Spleen (tissue), 7 donors: ENCODE measurements around the gene MAPK10.

Experiments
- CTCF ChIP-seq, 11 experiments: fragments of 200-600 bp in 7 of 11; fragments of 450-650 bp in 4 of 11; sonication (generic) in 4 of 11; IDR thresholded peaks in 8 of 11; conservative IDR thresholded peaks in 3 of 11; 1 replicate in 7 of 11; 2 replicates in 4 of 11; pipeline versions ENCODE4 v1.4.0 to v1.8.0; 2016 to 2021; ENCODE audit warnings: antibody characterized with exemption in 11 of 11, inconsistent platforms in 4 of 11, mild to moderate bottlenecking in 1 of 11
- POLR2A ChIP-seq, 3 donors: fragments of 450-650 bp; IDR thresholded peaks; one replicate each; pipeline ENCODE4 v1.5.1; 2017; ENCODE audit warnings: antibody characterized with exemption in 3 of 3, mild to moderate bottlenecking in 1 of 3
- POLR2AphosphoS5 ChIP-seq, 3 donors: sonication (generic); formaldehyde crosslinking; IDR thresholded peaks; one replicate each; pipeline ENCODE4 v1.5.1; 2017; ENCODE audit warnings: antibody characterized with exemption in 3 of 3
- donor health status: DM: no; HTN: no; CAD: no; lungs with moderate emphysema.
- donor health status: DM: no; HTN: no; CAD: no.
- donor health status: DM: no; HTN: no; CAD: no.

GRCh38 chr4:86243750-86244149 is 116.1 kb downstream of the MAPK10 start:
- TF ChIP-seq CTCF (IDR thresholded peaks at IDR 0.05 in 8 of 11, conservative IDR thresholded peaks at IDR 0.05 in 3 of 11), result no peak
- no peak for TF ChIP-seq POLR2A (IDR thresholded peaks at IDR 0.05)
- no peak for TF ChIP-seq POLR2AphosphoS5 (IDR thresholded peaks at IDR 0.05)
